Measurements from ENCODE around the gene NSMF. TPM values are rescaled to one million over a fixed set of nuclear protein-coding genes. Genes with fewer than 3 reads are reported as not detected.
"Not testable (repeated sequence)": the region's sequence is repeated elsewhere in the genome, so short reads cannot be mapped to it uniquely, and the experiment has no call there.

The NSMF gene
- total and polyA plus RNA-seq, 2 of the 4 experiments (the other 2 are of a cell fraction): 7.7 to 40.9 TPM

DNA sequence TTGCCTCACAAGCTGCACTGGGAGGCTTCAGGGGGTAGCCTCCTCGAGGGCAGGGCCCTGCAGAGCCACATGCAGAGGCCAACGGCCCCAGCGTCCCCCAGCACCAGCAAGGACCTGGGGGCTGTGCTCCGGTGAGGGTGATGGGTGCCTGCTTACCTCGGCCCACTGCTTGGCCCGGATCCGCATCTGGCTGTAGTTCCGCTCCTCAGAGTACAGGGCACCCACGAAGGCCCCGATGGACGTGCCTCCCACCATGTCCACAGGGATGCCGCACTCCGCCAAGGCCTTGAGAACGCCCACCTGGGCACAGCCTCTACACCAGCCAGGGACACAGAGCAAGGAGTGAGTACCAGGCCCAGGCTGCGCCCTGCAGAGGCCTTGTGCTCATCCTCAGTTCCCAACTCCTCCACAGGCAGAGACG, 8.0 kb upstream of the NSMF start:
- POLR2A ChIA-PET (ENCODE audit: unreplicated experiment): no interaction called here
- Histone ChIP-seq H3K56ac (ENCODE audit: extremely low read depth, insufficient read depth, low read length) (no peak overlapping the region), H4K91ac (ENCODE audit: insufficient read depth, low read depth, low read length) (no peak overlapping the region), H3K4ac (ENCODE audit: low read depth, low read length) (no peak overlapping the region), H2BK5ac (ENCODE audit: low read depth, low read length, poor library complexity, severe bottlenecking) (no peak overlapping the region), H3K27me3 (ENCODE audit: control insufficient read depth, insufficient read depth, low read length) (peaks cover 17% of the 10 kb centered on the region), H3K4me2 (ENCODE audit: low read depth, low read length) (no peak overlapping the region), H2AFZ (replicated peaks; ENCODE audit: low read length, poor library complexity) (no peak overlapping the region), H3K36me3 (ENCODE audit: control insufficient read depth, insufficient read depth, low read length) (no peaks in the 10 kb centered on the region), H3K14ac (replicated peaks; ENCODE audit: low read depth, low read length) (no peak overlapping the region), H2BK20ac (ENCODE audit: low read depth, low read length) (no peak overlapping the region), H4K5ac (ENCODE audit: low read depth, low read length) (no peak overlapping the region), H3K27ac (ENCODE audit: insufficient read depth, low read length) (no peak overlapping the region), H2BK15ac (ENCODE audit: low read depth, low read length) (no peak overlapping the region), H3K79me1 (ENCODE audit: low read depth in 1 of 2, low read length in 2 of 2) (no peaks in the 10 kb centered on the region), H3K9me1 (ENCODE audit: insufficient read depth, low read length) (no peaks in the 10 kb centered on the region), H4K8ac (ENCODE audit: low read depth in 2 of 2, low read length in 2 of 2) (no peak overlapping the region), H3K23ac (ENCODE audit: low read depth, low read length) (no peak overlapping the region), H4K20me1 (ENCODE audit: insufficient read depth, low read length) (no peaks in the 10 kb centered on the region), H2AK9ac (replicated peaks; ENCODE audit: low read depth, low read length, poor library complexity) (no peak overlapping the region), H3K9me3 (ENCODE audit: control insufficient read depth, insufficient read depth, low read length) (no peaks in the 10 kb centered on the region), H2BK120ac (ENCODE audit: low read depth, low read length) (no peak overlapping the region), H3K18ac (ENCODE audit: low read depth, low read length) (no peak overlapping the region), H3K4me3 (ENCODE audit: insufficient read depth, low read depth, low read length) (no peak overlapping the region), H3K9ac (ENCODE audit: low read depth, low read length) (no peak overlapping the region), H3K4me1 (ENCODE audit: control insufficient read depth, insufficient read depth, low read length) (no peaks in the 10 kb centered on the region), H2AK5ac (ENCODE audit: low read depth, low read length) (no peak overlapping the region)
- in situ Hi-C loops (cut with MboI; ENCODE audit: low sequenced_read_pairs): no loop called here
- dilution Hi-C loops (cut with HindIII; ENCODE audit: low sequenced_read_pairs, unreplicated experiment): no loop called here
- intact Hi-C loops (cut with micrococcal nuclease): no loop called here
- WGBS, 2 experiments (ENCODE audit: extremely low coverage in 2 of 2, insufficient read length in 1 of 2): 74% methylated on average over 6 of the region's 16 CpGs; no CpG with 5 or more reads in 1 of the 2 experiments
- ATAC-seq (ENCODE audit: low read depth): no peak
- DNase-seq: no peak
- TF ChIP-seq FOS (IDR thresholded peaks at IDR 0.05; ENCODE audit: low read depth, low read length): no peak
- TF ChIP-seq, protein P1, sequence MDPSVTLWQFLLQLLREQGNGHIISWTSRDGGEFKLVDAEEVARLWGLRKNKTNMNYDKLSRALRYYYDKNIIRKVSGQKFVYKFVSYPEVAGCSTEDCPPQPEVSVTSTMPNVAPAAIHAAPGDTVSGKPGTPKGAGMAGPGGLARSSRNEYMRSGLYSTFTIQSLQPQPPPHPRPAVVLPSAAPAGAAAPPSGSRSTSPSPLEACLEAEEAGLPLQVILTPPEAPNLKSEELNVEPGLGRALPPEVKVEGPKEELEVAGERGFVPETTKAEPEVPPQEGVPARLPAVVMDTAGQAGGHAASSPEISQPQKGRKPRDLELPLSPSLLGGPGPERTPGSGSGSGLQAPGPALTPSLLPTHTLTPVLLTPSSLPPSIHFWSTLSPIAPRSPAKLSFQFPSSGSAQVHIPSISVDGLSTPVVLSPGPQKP (IDR thresholded peaks at IDR 0.05; ENCODE audit: borderline replicate concordance, low read depth, low read length): no peak
- TF ChIP-seq NFE2L2 (IDR thresholded peaks at IDR 0.05; ENCODE audit: low read depth, low read length): no peak
- TF ChIP-seq MAFK (IDR thresholded peaks at IDR 0.05; ENCODE audit: low read depth, low read length): no peak
- no peak for TF ChIP-seq RCOR1 (IDR thresholded peaks at IDR 0.05; ENCODE audit: insufficient replicate concordance, low read length)
- TF ChIP-seq POLR2A (IDR thresholded peaks at IDR 0.05; ENCODE audit: low read depth, low read length): no peak
- no peak for TF ChIP-seq MXI1 (IDR thresholded peaks at IDR 0.05; ENCODE audit: borderline replicate concordance, low read depth, low read length)
- TF ChIP-seq CEBPB (IDR thresholded peaks at IDR 0.05; ENCODE audit: low read depth, low read length): no peak
- no TSS peak for BruUV-seq (replicated peaks)
- CTCF ChIA-PET: no interaction called here

DNA sequence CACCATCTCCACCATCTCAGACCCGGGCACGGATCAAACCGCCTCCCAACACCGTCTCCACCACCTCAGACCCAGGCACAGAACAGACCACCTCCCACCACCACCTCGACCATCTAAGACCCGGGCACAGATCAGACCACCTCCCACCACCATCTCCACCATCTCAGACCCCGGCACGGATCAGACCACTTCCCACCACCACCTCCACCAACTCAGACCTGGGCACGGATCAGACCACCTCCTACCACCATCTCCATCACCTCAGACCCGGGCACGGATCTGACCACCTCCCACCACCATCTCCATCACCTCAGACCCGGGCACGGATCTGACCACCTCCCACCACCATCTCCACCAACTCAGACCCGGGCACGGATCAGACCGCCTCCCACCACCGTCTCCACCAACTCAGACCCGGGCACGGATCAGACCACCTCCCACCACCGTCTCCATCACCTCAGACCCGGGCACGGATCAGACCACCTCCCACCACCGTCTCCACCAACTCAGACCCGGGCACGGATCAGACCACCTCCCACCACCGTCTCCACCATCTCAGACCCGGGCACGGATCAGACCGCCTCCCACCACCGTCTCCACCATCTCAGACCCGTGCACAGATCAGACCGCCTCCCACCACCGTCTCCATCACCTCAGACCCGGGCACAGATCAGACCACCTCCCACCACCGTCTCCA, 7.4 kb upstream of the NSMF start:
- H2AK9ac ChIP-seq (replicated peaks; ENCODE audit: low read depth, low read length, poor library complexity); H2BK5ac ChIP-seq (ENCODE audit: low read depth, low read length, poor library complexity, severe bottlenecking); H3K27ac ChIP-seq (ENCODE audit: insufficient read depth, low read length); H2BK120ac ChIP-seq (ENCODE audit: low read depth, low read length); dilution Hi-C loops (cut with HindIII; ENCODE audit: low sequenced_read_pairs, unreplicated experiment); H2AK5ac ChIP-seq (ENCODE audit: low read depth, low read length); H3K23ac ChIP-seq (ENCODE audit: low read depth, low read length); DNase-seq; H2AFZ ChIP-seq (replicated peaks; ENCODE audit: low read length, poor library complexity); H3K9ac ChIP-seq (ENCODE audit: low read depth, low read length); H4K5ac ChIP-seq (ENCODE audit: low read depth, low read length); in situ Hi-C loops (cut with MboI; ENCODE audit: low sequenced_read_pairs); H3K18ac ChIP-seq (ENCODE audit: low read depth, low read length); H2BK20ac ChIP-seq (ENCODE audit: low read depth, low read length); POLR2A ChIA-PET (ENCODE audit: unreplicated experiment); BruUV-seq (replicated peaks); H3K79me1 ChIP-seq (ENCODE audit: low read depth in 1 of 2, low read length in 2 of 2); H4K20me1 ChIP-seq (ENCODE audit: insufficient read depth, low read length); H4K8ac ChIP-seq (ENCODE audit: low read depth in 2 of 2, low read length in 2 of 2); H3K56ac ChIP-seq (ENCODE audit: extremely low read depth, insufficient read depth, low read length); H3K9me3 ChIP-seq (ENCODE audit: control insufficient read depth, insufficient read depth, low read length); H4K91ac ChIP-seq (ENCODE audit: insufficient read depth, low read depth, low read length); H3K9me1 ChIP-seq (ENCODE audit: insufficient read depth, low read length); CTCF ChIA-PET; H3K4me2 ChIP-seq (ENCODE audit: low read depth, low read length); H3K14ac ChIP-seq (replicated peaks; ENCODE audit: low read depth, low read length); H3K4me3 ChIP-seq (ENCODE audit: insufficient read depth, low read depth, low read length); intact Hi-C loops (cut with micrococcal nuclease); ATAC-seq (ENCODE audit: low read depth); H2BK15ac ChIP-seq (ENCODE audit: low read depth, low read length); H3K4me1 ChIP-seq (ENCODE audit: control insufficient read depth, insufficient read depth, low read length); H3K4ac ChIP-seq (ENCODE audit: low read depth, low read length); H3K36me3 ChIP-seq (ENCODE audit: control insufficient read depth, insufficient read depth, low read length): not testable (repeated sequence)
- H3K27me3 ChIP-seq (ENCODE audit: control insufficient read depth, insufficient read depth, low read length): peaks cover 13% of the 10 kb centered on the region
- WGBS, 2 experiments (ENCODE audit: extremely low coverage in 2 of 2, insufficient read length in 1 of 2): 88% methylated on average over 19 of the region's 35 CpGs; no CpG with 5 or more reads in 1 of the 2 experiments

All from IMR-90 (cell line).